Small intestine (tissue), 7 donors: Measurements from ENCODE around the gene OR2S2. TPM values are rescaled to one million over a fixed set of nuclear protein-coding genes. Genes with fewer than 3 reads are reported as not detected.
A peak's percentile ranks its signal among the peaks of the same experiment; 100 is the strongest.

Experiments used
- DNase-seq, 2 donors: peaks; one replicate each; pipeline versions ENCODE4 v3.0.0 to v3.0.0-alpha.2; 2013
- FAIRE-seq: peaks from 2 replicates; lab custom pipeline; 2012; peaks lifted over from hg19 to GRCh38; lab: Jason Lieb, UNC
- H3K27ac ChIP-seq, 3 donors: one replicate each; pipeline ENCODE4 v1.5.1; 2013; ENCODE audit warnings: low read length in 2 of 3, mild to moderate bottlenecking in 2 of 3, control low read depth in 1 of 3, inconsistent platforms in 1 of 3, low read depth in 1 of 3, moderate library complexity in 1 of 3
- H3K27me3 ChIP-seq, 3 donors: one replicate each; pipeline ENCODE4 v1.6.1; 2013; ENCODE audit warnings: low read length in 3 of 3, inconsistent platforms in 1 of 3; ENCODE audit not compliant: control insufficient read depth in 3 of 3, insufficient read depth in 3 of 3
- H3K36me3 ChIP-seq, 3 donors: one replicate each; pipeline ENCODE4 v1.6.1; 2013; ENCODE audit warnings: low read length in 3 of 3, inconsistent platforms in 1 of 3, low read depth in 1 of 3, mild to moderate bottlenecking in 1 of 3, moderate library complexity in 1 of 3; ENCODE audit not compliant: control insufficient read depth in 3 of 3, insufficient read depth in 2 of 3
- H3K4me1 ChIP-seq, 3 donors: one replicate each; pipeline ENCODE4 v1.6.1; 2013; ENCODE audit warnings: low read length in 2 of 3, inconsistent platforms in 1 of 3, low read depth in 1 of 3, mild to moderate bottlenecking in 1 of 3, moderate library complexity in 1 of 3; ENCODE audit not compliant: control insufficient read depth in 3 of 3, insufficient read depth in 2 of 3
- H3K4me3 ChIP-seq, 3 donors: one replicate each; pipeline ENCODE4 v1.5.1; 2013; ENCODE audit warnings: low read length in 3 of 3, control low read depth in 1 of 3, inconsistent platforms in 1 of 3, low read depth in 1 of 3, mild to moderate bottlenecking in 1 of 3, moderate library complexity in 1 of 3
- H3K9me3 ChIP-seq, 2 donors: one replicate each; pipeline ENCODE4 v1.6.1; 2013; ENCODE audit warnings: low read depth in 1 of 2, low read length in 1 of 2; ENCODE audit not compliant: control insufficient read depth in 2 of 2, insufficient read depth in 1 of 2
- WGBS, 3 donors: extraction: QIAGEN DNeasy Blood & Tissue Kit; methylation state at CpG; one replicate each; pipeline ENCODE4 v1.1.7; 2013; 5-methylcytosine and 5-hydroxymethylcytosine counted together
- polyA plus RNA-seq, 4 donors: library from polyadenylated mRNA; stranded (reverse) in 3 of 4; unstranded in 1 of 4; fragments of 200-250 nt in 3 of 4; fragments of 120-200 nt in 1 of 4; gene quantifications; one replicate each; pipeline versions ENCODE4 v1.2.1 to v1.2.3, GENCODE V29; 2013
- donor health status: healthy with polysubstance abuse.
- donor health status: control.
- donor health status: control.
- donor health status: Bipolar disorder and iron deficiency.
- donor health status: healthy.

Gene OR2S2
- polyA plus RNA-seq, 4 donors, result 0.06 TPM; not detected in 3

- Histone ChIP-seq H3K4me1 (peaks cover 0 to 14% (median 0%) of the 10 kb centered on the region in 3 donors), H3K27me3 (no peaks in the 10 kb centered on the region), H3K27ac (no peak overlapping the region), H3K9me3 (no peaks in the 10 kb centered on the region), H3K4me3 (no peak overlapping the region), H3K36me3 (no peaks in the 10 kb centered on the region)
- DNase-seq (peak; percentile 76 to 84), FAIRE-seq (no peak)
- 0 to 9% (median 7%) methylated on average over 6 of the region's 6 CpGs for WGBS, 3 donors
These were observed 2.9 kb downstream of the OR2S2 start for GRCh38 chr9:35954942-35955546.

- no peak for FAIRE-seq
- Histone ChIP-seq H3K4me3 (no peak overlapping the region), H3K27ac (no peak overlapping the region), H3K27me3 (no peaks in the 10 kb centered on the region), H3K9me3 (no peaks in the 10 kb centered on the region), H3K4me1 (peaks cover 0 to 5% (median 2%) of the 10 kb centered on the region in 3 donors), H3K36me3 (no peaks in the 10 kb centered on the region)
- WGBS, 3 donors, result 80 to 86% (median 82%) methylated on average over 6 of the region's 6 CpGs
- DNase-seq, result no peak
These were observed 5.3 kb downstream of the OR2S2 start for GRCh38 chr9:35952526-35953191.

GRCh38 chr9:35951736-35952135, 6.2 kb downstream of the OR2S2 start:
- Histone ChIP-seq H3K4me3 (no peak overlapping the region), H3K9me3 (no peaks in the 10 kb centered on the region), H3K27me3 (no peaks in the 10 kb centered on the region), H3K4me1 (peaks cover 0 to 5% (median 2%) of the 10 kb centered on the region in 3 donors), H3K27ac (no peak overlapping the region), H3K36me3 (no peaks in the 10 kb centered on the region)
- FAIRE-seq (no peak), DNase-seq (no peak)
- WGBS, 3 donors, result 50 to 59% (median 58%) methylated on average over 6 of the region's 6 CpGs

GRCh38 chr9:35948901-35949318, 9.0 kb downstream of the OR2S2 start:
- Histone ChIP-seq H3K4me1 (peaks cover 5 to 23% (median 6%) of the 10 kb centered on the region in 3 donors), H3K27me3 (no peaks in the 10 kb centered on the region), H3K4me3 (no peak overlapping the region), H3K36me3 (no peaks in the 10 kb centered on the region), H3K9me3 (no peaks in the 10 kb centered on the region), H3K27ac (no peak overlapping the region)
- DNase-seq, result no peak
- 44 to 59% (median 58%) methylated on average over 2 of the region's 2 CpGs for WGBS, 3 donors
- no peak for FAIRE-seq

- Histone ChIP-seq H3K4me1 (peaks cover 5 to 23% (median 6%) of the 10 kb centered on the region in 3 donors), H3K9me3 (no peaks in the 10 kb centered on the region), H3K36me3 (no peaks in the 10 kb centered on the region), H3K27ac (no peak overlapping the region), H3K27me3 (no peaks in the 10 kb centered on the region), H3K4me3 (no peak overlapping the region)
- FAIRE-seq, result no peak
- 76 to 93% (median 87%) methylated on average over 2 of the region's 2 CpGs for WGBS, 3 donors
- no peak for DNase-seq
These were observed 9.5 kb downstream of the OR2S2 start for GRCh38 chr9:35948451-35948850.

GRCh38 chr9:35945341-35946018, 12.5 kb downstream of the OR2S2 start:
- H3K27ac ChIP-seq, result peak overlapping the region; percentile 51 to 84 (median 71)
- H3K9me3 ChIP-seq, result no peaks in the 10 kb centered on the region
- DNase-seq (peak; percentile 80 to 88), FAIRE-seq (no peak)
- peaks cover 8 to 33% (median 9%) of the 10 kb centered on the region in 3 donors for H3K4me1 ChIP-seq
- peak overlapping the region in 1 of 3 donors; percentile 1 for H3K4me3 ChIP-seq
- no peaks in the 10 kb centered on the region for H3K36me3 ChIP-seq
- 29 to 33% (median 30%) methylated on average over 10 of the region's 10 CpGs for WGBS, 3 donors
- no peaks in the 10 kb centered on the region for H3K27me3 ChIP-seq

- FAIRE-seq, result no peak
- H3K4me1 ChIP-seq, result peaks cover 11 to 39% (median 11%) of the 10 kb centered on the region in 3 donors
- WGBS, 3 donors, result 37 to 76% (median 55%) methylated on average over 3 of the region's 3 CpGs
- no peaks in the 10 kb centered on the region for H3K36me3 ChIP-seq
- H3K27me3 ChIP-seq, result no peaks in the 10 kb centered on the region
- DNase-seq, result peak; percentile 48 to 76
- no peak overlapping the region for H3K4me3 ChIP-seq
- H3K27ac ChIP-seq, result peak overlapping the region; percentile 51 to 84 (median 71)
- no peaks in the 10 kb centered on the region for H3K9me3 ChIP-seq
These were observed 13.1 kb downstream of the OR2S2 start for GRCh38 chr9:35944841-35945240.

- DNase-seq (no peak), FAIRE-seq (no peak)
- no peaks in the 10 kb centered on the region for H3K27me3 ChIP-seq
- H3K4me1 ChIP-seq, result peaks cover 11 to 40% (median 12%) of the 10 kb centered on the region in 3 donors
- no peak overlapping the region for H3K27ac ChIP-seq
- H3K4me3 ChIP-seq, result no peak overlapping the region
- H3K36me3 ChIP-seq, result no peaks in the 10 kb centered on the region
- WGBS, 3 donors, result 50 to 75% (median 60%) methylated on average over 3 of the region's 3 CpGs
- H3K9me3 ChIP-seq, result no peaks in the 10 kb centered on the region
These were observed 13.8 kb downstream of the OR2S2 start for GRCh38 chr9:35944173-35944572.
